GM18870 (cell line): ENCODE measurements around the gene FLNC.

ENCODE experiments used
- ATAC-seq: cut with Tn5 transposase; IDR thresholded peaks from one replicate; pipeline ENCODE4 v1.9.1; 2021; ENCODE audit warnings: moderate library complexity; ENCODE audit not compliant: unreplicated experiment

The FLNC gene, protein sequence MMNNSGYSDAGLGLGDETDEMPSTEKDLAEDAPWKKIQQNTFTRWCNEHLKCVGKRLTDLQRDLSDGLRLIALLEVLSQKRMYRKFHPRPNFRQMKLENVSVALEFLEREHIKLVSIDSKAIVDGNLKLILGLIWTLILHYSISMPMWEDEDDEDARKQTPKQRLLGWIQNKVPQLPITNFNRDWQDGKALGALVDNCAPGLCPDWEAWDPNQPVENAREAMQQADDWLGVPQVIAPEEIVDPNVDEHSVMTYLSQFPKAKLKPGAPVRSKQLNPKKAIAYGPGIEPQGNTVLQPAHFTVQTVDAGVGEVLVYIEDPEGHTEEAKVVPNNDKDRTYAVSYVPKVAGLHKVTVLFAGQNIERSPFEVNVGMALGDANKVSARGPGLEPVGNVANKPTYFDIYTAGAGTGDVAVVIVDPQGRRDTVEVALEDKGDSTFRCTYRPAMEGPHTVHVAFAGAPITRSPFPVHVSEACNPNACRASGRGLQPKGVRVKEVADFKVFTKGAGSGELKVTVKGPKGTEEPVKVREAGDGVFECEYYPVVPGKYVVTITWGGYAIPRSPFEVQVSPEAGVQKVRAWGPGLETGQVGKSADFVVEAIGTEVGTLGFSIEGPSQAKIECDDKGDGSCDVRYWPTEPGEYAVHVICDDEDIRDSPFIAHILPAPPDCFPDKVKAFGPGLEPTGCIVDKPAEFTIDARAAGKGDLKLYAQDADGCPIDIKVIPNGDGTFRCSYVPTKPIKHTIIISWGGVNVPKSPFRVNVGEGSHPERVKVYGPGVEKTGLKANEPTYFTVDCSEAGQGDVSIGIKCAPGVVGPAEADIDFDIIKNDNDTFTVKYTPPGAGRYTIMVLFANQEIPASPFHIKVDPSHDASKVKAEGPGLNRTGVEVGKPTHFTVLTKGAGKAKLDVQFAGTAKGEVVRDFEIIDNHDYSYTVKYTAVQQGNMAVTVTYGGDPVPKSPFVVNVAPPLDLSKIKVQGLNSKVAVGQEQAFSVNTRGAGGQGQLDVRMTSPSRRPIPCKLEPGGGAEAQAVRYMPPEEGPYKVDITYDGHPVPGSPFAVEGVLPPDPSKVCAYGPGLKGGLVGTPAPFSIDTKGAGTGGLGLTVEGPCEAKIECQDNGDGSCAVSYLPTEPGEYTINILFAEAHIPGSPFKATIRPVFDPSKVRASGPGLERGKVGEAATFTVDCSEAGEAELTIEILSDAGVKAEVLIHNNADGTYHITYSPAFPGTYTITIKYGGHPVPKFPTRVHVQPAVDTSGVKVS (N-terminal part only)

DNA sequence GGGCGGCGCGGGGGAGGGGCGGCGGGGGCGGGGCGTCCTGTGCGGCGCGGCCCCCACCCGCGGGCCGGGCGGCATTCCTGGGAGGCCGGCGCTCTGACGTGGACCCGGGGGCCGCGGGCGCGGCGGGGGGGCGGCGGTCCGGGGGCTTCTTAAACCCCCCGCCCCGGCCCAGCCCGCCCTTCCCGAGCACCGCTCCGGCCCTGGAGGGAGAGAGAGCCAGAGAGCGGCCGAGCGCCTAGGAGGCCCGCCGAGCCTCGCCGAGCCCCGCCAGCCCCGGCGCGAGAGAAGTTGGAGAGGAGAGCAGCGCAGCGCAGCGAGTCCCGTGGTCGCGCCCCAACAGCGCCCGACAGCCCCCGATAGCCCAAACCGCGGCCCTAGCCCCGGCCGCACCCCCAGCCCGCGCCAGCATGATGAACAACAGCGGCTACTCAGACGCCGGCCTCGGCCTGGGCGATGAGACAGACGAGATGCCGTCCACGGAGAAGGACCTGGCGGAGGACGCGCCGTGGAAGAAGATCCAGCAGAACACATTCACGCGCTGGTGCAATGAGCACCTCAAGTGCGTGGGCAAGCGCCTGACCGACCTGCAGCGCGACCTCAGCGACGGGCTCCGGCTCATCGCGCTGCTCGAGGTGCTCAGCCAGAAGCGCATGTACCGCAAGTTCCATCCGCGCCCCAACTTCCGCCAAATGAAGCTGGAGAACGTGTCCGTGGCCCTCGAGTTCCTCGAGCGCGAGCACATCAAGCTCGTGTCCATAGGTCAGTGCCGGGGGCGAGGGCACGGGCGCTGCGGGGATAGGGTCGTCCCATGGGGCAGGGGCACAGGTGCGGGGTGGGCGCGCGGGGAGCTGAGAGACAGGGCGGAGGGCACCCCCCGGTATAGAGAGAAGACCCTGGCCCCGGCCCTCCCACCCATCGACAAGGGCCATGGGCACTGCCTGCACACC is at the start of gene FLNC:
Gene FLNC (plus strand): TSS at position 176 of the 947 bp plus-strand sequence. CDS start 232 bp downstream, at position 408.
- ATAC-seq: no peak

DNA sequence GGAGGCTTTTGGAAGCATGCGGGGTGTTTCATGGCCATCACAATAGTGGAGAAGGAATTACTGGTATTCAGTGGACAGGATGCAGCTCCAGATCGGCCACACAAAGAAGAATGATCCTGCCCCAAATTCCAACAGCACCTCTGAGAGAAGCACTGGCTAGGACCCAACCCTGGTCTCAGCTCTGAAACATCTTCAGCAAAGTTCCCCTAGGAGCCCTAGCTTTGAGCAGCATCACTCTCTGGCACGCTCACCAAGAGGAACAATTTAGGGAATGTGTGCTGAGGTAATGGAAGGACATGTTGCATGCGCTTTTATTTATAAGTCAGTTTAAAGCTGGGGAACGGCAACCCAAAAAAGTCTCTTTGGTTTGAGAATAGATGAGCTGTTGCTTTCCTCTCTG is 49.1 kb upstream of the FLNC start:
- no peak for ATAC-seq

DNA sequence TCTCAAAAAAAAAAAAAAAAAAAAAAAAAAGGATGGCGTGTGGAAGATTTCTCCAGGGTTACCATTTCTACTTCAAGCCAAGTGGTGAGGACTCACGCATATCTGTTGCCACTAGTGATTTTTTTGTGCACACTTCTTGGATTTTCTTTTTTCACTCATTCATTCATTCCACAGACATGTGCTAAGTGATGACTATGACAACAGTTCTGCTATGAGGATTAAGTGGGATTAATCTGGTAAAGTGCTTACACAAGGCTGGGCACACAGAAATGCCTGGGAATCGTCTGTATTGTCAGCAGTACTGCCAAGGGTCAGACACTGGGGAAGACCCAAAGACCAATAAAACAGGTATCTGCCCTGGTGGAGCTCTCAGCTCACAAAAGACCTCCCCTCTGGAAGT is 48.4 kb upstream of the FLNC start:
- ATAC-seq: no peak

DNA sequence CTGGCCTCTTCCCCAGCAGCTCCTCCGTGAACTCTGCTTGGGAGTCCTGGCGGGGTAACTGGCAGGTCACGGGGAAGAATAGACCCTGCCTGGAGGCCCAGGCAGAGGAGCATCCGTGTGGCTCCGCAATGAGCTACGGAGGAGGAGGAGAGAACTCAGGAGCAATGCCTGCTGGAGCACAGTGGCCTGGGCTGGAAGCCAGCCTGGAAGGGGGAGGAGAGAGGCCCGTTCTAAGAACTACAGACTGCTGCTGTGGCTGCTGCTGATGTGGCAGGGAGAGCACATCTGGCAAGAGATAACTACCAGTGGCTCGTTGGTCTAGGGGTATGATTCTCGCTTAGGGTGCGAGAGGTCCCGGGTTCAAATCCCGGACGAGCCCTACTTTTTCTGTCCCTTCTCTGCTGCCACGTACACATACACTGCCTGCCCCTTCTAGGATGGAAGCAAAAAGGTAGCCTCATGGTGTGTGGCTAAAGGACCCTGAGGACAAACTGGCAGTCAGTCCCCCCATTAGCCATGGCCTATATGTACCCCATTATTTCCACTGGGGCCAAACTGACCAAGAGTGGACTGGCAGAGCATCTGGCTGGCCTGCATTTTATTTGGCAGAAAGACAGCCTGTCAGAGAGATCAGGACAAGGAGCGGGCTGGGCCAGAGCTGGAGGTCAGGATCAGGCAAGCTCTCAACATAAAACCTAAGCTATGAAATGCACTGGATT is 46.9 kb upstream of the FLNC start:
- ATAC-seq: no peak

DNA sequence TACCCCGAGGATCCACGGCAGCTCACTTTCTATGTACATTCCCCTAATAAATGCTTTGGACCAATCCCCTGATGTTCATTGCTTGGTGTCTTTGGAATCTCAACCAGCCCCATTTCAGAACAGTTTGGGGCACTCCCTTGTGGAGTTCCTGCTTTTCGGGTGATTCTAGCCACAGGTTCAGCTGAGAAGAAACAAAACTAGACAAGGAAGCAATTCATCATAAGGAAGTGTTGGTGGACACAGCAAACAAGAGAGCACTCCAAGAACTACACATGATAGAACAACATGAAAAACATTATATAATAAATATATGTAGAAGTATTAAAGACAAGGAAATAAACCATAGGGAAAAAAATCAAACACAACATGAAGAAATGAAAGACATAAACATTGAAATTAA is 44.5 kb upstream of the FLNC start:
- ATAC-seq: no peak

DNA sequence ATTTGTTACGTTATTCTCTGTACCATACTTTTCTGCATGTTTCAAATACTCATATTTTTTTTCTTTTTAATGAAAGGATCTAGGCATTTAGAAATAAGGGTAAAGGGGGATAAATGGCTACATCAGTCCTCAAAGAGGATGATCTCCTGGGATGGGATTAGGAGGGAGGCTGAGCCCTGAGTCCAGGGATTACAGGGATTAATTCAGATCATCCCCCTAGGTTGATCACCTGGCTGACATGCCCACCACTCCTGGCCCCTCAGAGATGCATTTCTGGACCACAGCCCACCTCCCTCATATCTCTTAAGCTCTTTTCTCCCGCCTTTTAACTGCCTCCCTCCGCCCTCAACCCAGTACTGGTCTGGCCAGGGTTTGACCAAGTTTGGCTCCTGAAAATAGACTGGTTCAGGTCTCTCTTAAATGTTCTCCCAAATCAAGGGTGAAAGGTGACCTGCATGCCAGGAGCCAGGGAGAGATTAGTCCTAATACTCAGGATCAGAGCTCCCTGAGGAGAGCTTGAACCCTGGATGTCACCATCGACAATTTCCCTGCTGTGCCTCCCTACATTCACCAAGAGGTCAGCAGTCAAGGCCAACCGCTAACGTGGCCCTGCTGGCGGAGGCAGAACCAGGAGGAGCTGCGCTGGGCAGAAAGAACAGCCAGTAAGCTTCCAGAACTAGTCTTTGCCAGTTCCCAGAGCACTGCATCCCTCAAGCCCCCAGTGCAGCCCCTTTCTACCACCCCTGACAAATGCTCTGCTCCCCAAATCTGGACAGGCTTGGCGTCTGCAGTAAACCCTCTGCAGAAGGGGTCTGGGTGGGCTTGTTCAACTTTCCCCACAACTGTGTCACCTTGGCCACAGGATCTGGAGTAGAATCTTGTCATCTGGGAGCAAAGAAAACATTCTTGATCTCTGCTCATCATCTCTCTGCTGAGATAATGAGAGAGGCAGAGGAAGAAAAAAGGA is 41.5 kb upstream of the FLNC start:
- no peak for ATAC-seq

DNA sequence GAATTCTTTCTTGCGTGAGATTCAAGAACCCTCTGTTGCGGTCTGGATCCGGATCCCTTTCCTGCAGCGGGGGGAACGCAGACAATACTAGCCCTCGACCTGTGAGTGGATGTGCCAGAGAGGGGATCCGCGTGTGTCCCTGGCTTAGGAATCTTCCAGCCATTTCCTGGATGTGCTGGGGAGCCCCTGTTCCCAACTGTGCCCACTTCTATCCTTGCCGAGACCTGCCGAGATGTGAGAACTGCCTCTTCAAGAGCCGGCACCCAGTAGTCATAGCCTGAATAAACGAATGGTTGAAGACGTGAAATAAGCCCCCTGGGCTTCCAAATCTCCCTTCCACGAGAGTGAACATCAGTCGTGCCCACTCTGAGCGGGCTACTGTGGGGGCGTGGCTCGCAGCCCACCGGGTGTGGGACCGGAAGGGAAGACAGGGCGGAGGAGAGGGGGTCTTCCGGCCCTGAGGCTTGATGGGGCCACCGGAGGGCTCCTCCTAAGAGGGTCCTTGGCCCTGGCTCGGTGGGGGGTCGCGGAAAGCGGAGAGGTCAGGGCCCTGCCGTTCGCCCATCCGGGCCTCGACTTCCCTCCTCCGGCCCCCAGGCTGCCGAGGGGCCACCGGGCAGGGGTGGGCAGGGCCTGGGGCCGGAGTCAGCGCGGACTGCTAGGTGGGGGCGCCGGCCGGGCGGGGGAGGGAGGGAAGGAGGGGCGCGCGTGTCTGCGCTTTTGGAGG is 39.7 kb upstream of the FLNC start:
- no peak for ATAC-seq

DNA sequence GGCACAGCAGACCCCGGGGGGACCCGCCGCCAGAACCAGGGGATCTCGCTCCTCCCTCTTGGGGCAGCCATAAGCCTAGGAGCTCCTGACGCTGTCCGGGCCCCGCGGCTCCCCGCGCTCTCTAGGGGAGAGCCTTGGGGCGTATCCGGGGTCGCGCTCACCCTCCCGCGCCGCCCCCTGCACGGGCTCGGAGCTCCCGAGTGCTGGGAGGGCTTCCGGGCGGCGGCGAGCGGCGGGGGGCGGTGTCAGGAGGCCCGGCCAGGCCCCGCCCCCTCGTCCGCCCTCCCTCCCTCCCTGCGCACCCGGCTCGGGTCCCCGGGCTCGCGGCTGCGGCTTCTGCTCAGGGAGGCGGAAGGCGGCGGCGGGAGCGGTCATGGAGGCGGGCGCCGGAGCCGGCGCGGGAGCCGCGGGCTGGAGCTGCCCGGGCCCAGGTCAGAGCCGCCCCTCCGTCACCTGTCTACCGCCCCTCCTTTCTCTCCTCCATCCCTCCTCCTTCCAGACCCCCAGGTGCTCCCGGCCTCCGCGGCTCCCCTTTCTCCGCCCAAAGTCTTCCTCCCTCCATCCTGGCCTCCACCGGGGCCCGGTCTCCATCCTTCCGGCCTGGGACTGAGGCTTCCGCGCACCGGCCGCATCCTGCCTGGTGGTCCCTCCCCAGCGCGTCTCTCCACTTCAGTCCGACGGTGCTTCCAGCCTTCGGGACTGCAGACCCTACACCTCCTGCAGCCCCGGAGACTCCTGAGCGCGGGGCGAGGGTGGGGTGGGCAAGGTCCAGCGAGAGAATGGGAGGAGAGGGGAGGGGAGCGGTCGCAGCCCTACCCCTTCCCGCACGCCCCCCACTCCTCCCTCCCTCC is 38.9 kb upstream of the FLNC start, which contains the start of gene CCDC136:
Gene CCDC136 (plus strand): TSS at position 848 of the 851 bp plus-strand sequence. CDS start 444 bp downstream, outside the sequence.
- ATAC-seq: no peak

DNA sequence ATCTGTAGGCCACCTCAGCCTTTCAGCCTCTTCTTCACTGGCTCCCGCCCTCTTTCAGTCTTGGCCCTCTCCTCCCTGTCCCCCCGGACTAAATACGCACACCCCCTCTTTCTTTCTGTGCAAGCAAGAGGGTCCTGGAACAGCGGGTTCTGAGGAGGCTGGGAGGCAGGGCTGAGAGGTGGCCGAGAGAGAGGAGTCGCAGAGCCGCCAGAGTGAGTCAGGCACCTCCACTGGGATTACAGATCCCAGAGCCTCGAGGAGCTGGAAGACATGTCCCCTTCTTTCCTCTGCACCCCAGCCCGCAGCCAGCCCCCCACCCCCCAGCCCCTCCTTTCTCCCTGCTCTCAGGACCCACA is 38.3 kb upstream of the FLNC start:
- no peak for ATAC-seq

DNA sequence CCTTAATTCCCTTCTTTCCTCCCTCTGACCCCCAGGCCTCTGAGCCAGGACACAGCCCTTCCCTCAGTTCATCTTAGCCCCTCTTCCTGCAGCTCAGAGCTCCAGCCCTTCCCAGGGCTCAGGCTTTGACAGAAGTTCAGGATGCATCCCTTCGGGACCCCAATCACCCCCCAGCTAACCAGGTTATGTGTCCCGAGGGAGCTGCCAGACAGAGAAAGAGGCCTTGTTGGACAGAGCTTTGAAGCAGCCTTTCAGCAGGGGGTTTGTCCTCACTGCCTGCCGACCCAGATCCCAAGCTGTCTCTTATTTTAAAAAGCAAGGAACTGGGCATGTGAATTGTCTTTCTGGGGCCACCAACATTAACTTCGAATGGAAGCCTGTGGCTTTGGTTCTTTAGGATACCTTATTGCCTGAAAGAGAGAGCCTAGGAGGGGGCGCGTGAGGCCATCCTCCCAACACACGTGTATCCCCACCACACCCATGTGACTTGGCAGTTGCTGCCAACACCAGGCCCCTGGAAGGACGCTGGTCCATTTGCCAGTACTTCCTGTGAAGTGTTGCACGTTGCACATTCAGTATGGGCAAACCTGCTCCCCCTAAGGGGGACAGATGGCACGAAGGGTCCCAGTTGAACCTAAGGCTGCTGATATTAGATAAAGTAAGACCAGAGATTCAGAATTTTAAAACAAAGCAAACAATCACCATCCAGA is 37.6 kb upstream of the FLNC start:
- ATAC-seq: no peak

DNA sequence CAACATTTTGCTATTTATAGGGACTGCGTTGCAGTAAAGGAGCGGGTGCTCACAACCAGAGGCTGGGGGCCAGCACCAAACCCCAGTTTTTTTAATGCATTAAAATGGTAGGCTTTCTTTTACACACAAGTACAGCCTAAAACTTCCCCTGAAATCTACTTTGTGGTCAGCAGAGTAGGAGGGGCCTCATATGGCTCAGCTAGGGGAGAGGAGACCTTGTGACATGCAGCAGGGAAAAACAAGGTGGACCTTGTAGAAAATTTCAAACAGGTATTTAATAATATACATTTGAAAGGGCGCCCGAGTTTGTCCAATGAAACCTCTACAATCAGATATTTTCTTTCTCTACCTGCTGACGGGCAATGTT is 37.0 kb upstream of the FLNC start:
- no peak for ATAC-seq

DNA sequence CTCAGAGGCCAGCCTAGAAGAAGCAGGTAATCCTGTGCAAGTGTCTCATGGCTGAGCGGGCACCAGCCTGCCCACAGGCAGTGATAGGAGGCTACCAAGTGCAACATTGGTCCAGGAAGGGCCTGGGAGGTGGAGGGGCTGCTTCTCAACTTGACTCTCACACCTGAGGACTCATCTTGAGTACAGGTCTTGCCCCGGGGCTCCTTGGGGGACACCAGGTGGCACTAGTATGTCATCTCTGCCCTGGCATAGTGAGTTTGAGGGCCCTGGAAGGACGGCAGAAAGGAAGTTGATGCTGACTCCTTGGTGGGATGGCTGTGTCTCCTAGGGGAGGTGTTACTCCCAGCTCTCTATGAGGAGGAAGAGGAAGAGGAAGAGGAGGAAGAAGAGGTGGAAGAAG is 36.2 kb upstream of the FLNC start:
- no peak for ATAC-seq

DNA sequence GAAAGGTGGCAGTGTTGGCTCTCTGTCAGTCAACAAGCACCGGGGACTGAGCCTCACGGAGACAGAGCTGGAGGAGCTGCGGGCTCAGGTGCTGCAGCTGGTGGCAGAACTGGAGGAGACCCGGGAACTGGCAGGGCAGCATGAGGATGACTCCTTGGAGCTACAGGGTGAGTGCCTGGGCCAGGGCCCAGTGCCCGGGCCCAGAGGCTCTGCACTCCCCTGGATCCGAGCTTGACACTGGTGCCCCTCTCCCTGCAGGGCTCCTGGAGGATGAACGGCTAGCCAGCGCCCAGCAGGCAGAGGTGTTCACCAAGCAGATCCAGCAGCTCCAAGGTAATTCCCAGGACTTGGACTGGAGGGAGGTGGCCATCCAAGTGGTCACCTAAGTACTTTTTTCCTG is 35.8 kb upstream of the FLNC start:
- ATAC-seq: no peak

DNA sequence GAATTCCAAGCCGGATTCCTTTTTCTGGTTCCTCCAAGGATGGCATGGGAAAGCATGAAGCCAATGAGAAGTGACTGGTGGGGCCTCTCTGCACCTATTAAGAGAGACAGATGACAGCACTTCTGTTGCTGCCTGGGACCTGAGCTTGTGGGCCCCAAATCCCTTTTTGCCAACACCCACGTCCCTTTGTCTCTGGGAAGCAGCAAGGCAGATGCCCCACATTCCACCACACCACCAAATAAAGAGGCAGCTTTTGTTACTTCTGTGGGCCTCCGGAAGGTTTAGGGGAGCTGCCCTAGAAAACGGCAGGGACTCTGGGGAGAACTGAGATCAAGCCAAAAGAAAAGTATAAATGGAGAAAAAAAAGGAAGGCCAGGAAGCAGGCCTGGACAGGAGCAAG is 35.1 kb upstream of the FLNC start:
- ATAC-seq: no peak

DNA sequence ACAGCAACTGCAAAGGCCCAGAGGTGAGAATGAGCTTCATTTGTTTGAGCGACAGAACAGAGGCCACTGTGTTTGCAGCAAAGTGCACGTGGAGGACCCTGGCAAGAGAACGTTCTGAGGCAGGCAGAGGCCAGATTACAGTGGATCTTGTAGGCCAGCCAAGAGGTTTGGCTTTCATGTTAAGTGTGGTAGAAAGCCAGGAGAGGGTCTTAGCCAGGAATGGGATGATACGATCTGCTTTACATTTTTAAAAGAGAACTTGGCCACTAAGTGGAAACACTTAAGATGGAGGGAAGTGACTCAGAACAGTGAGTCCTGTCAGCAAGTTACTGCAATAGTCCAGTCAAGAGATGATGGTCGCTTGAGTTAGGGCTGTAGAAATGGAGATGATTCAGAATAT is 33.9 kb upstream of the FLNC start:
- ATAC-seq: no peak

DNA sequence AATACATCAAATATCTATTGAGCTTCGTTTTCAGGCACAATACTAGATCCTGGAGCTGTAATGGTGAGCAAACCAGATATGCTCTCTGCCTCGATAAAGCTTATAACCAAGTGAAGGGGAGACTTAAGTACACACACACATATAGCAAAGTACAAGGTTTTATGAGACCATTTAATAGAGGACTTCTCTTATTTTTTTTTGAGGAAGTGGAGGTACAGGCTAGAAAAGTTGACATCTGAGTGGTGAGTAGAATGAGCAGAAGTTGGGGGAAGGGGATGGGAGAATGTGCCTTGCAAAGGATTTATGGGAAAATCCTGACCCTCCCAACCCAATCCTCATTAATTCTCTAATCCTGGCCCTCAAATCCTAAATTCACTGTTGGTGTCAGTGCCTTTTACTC is 30.8 kb upstream of the FLNC start:
- ATAC-seq: no peak
